Endodermal cell (in vitro differentiated cells): ENCODE measurements around the gene ERC1. TPM values are rescaled to one million over a fixed set of nuclear protein-coding genes. Genes with fewer than 3 reads are reported as not detected.

Experiments
- DNase-seq: peaks from one replicate; pipeline ENCODE4 v3.0.0-alpha.2; 2017
- H3K27ac ChIP-seq: 2 replicates; pipeline ENCODE4 v1.5.1; 2013; ENCODE audit warnings: mild to moderate bottlenecking, low read depth, low read length, moderate library complexity
- H3K27me3 ChIP-seq: 2 replicates; pipeline ENCODE4 v1.6.1; 2013; ENCODE audit warnings: mild to moderate bottlenecking, low read length, moderate library complexity; ENCODE audit not compliant: insufficient read depth, control insufficient read depth, poor library complexity, severe bottlenecking
- H3K36me3 ChIP-seq: 2 replicates; pipeline ENCODE4 v1.7.0; 2013; ENCODE audit warnings: mild to moderate bottlenecking, low read length, moderate library complexity; ENCODE audit not compliant: control insufficient read depth, insufficient read depth
- H3K4me1 ChIP-seq: one replicate; pipeline ENCODE4 v1.7.0; 2013; ENCODE audit warnings: low read length; ENCODE audit not compliant: control insufficient read depth, insufficient read depth
- H3K4me3 ChIP-seq: 2 replicates; pipeline ENCODE4 v1.5.1; 2013; ENCODE audit warnings: mild to moderate bottlenecking, low read length, moderate library complexity
- H3K9ac ChIP-seq: 2 replicates; pipeline ENCODE4 v1.6.1; 2013; ENCODE audit warnings: mild to moderate bottlenecking, low read length, moderate library complexity; ENCODE audit not compliant: poor library complexity, severe bottlenecking; ENCODE audit errors: extremely low read depth
- H3K9me3 ChIP-seq: 2 replicates; pipeline ENCODE4 v1.6.1; 2013; ENCODE audit warnings: mild to moderate bottlenecking, low read length, moderate library complexity; ENCODE audit not compliant: control insufficient read depth
- H3K27ac Mint-ChIP-seq: 2 replicates; pipeline ENCODE4 v1.8.0; 2020; ENCODE audit warnings: mixed read lengths
- H3K27me3 Mint-ChIP-seq: 2 replicates; pipeline ENCODE4 v1.8.0; 2021; ENCODE audit warnings: mild to moderate bottlenecking, mixed read lengths; ENCODE audit not compliant: insufficient read depth
- H3K36me3 Mint-ChIP-seq: 2 replicates; pipeline ENCODE4 v1.8.0; 2020; ENCODE audit warnings: low read depth, mixed read lengths
- H3K4me1 Mint-ChIP-seq: 2 replicates; pipeline ENCODE4 v1.8.0; 2020; ENCODE audit warnings: mixed read lengths
- H3K4me3 Mint-ChIP-seq: 2 replicates; pipeline ENCODE4 v1.8.0; 2020; ENCODE audit warnings: mild to moderate bottlenecking, moderate library complexity, mixed read lengths
- H3K9me3 Mint-ChIP-seq: 2 replicates; pipeline ENCODE4 v1.8.0; 2020; ENCODE audit warnings: mild to moderate bottlenecking, mixed read lengths
- CTCF ChIP-seq: fragments of 200-600 bp; sonication (generic); conservative IDR thresholded peaks from 2 replicates; pipeline ENCODE4 v1.5.0; 2021; ENCODE audit warnings: antibody characterized with exemption, mild to moderate bottlenecking
- WGBS, 2 experiments: methylation state at CpG; one replicate each; pipeline versions ENCODE4 v1.1.5 to v1.1.7; 2013; ENCODE audit warnings: missing lambda C conversion rate in 2 of 2, mixed read lengths in 1 of 2; ENCODE audit not compliant: insufficient coverage in 1 of 2, insufficient read length in 1 of 2; 5-methylcytosine and 5-hydroxymethylcytosine counted together
- total RNA-seq, 2 donors: library from RNA; stranded (reverse); fragmentation: NEBNext Ultra II Directional in 1 of 2; extraction: Animal tissue kit (Norgen Biotek cat#: 25700) in 1 of 2; gene quantifications; 2 replicates in 1 of 2; 3 replicates in 1 of 2; pipeline ENCODE4 v1.2.1, GENCODE V29; 2021

Gene ERC1
- total RNA-seq, 2 donors from 2014 or later, result 60.6 to 159 TPM

- H3K27ac Mint-ChIP-seq, result peak overlapping the region; percentile 60
- H3K4me3 Mint-ChIP-seq, result no peak overlapping the region
- no peak overlapping the region for H3K4me3 ChIP-seq
- peaks cover 15% of the 10 kb centered on the region for H3K27me3 Mint-ChIP-seq
- no peaks in the 10 kb centered on the region for H3K36me3 ChIP-seq
- WGBS, 2 experiments, result 93 to 94% methylated on average over 2 to 7 of the region's 8 CpGs
- H3K36me3 Mint-ChIP-seq, result no peaks in the 10 kb centered on the region
- no peak overlapping the region for H3K27ac ChIP-seq
- H3K9ac ChIP-seq, result no peak overlapping the region
- H3K9me3 ChIP-seq, result peaks cover 12% of the 10 kb centered on the region
- TF ChIP-seq CTCF, result no peak
- H3K4me1 ChIP-seq, result peaks cover 9% of the 10 kb centered on the region
- H3K9me3 Mint-ChIP-seq, result peaks cover 25% of the 10 kb centered on the region
- H3K27me3 ChIP-seq, result no peaks in the 10 kb centered on the region
- DNase-seq, result no peak
- H3K4me1 Mint-ChIP-seq, result peaks cover 16% of the 10 kb centered on the region
These were observed 526.9 kb downstream of the ERC1 start for GRCh38 chr12:1517734-1518525.

GRCh38 chr12:1518591-1519516, 527.8 kb downstream of the ERC1 start:
- Histone ChIP-seq H3K9me3 (peaks cover 12% of the 10 kb centered on the region), H3K4me3 (no peak overlapping the region), H3K27me3 (no peaks in the 10 kb centered on the region), H3K4me1 (peaks cover 16% of the 10 kb centered on the region), H3K27ac (no peak overlapping the region), H3K36me3 (no peaks in the 10 kb centered on the region), H3K9ac (no peak overlapping the region)
- H3K4me3 Mint-ChIP-seq, result no peak overlapping the region
- DNase-seq, result peak; percentile 70
- peaks cover 25% of the 10 kb centered on the region for H3K4me1 Mint-ChIP-seq
- peaks cover 17% of the 10 kb centered on the region for H3K27me3 Mint-ChIP-seq
- no peak for TF ChIP-seq CTCF
- no peaks in the 10 kb centered on the region for H3K36me3 Mint-ChIP-seq
- WGBS, 2 experiments, result 85 to 87% methylated on average over 21 to 29 of the region's 29 CpGs
- H3K27ac Mint-ChIP-seq, result peak overlapping the region; percentile 60
- H3K9me3 Mint-ChIP-seq, result peaks cover 21% of the 10 kb centered on the region

- H3K9ac ChIP-seq, result no peak overlapping the region
- Mint-ChIP-seq H3K4me3 (no peak overlapping the region), H3K4me1 (peaks cover 28% of the 10 kb centered on the region), H3K36me3 (no peaks in the 10 kb centered on the region), H3K27ac (no peak overlapping the region), H3K27me3 (peaks cover 24% of the 10 kb centered on the region), H3K9me3 (peaks cover 15% of the 10 kb centered on the region)
- no peak overlapping the region for H3K4me3 ChIP-seq
- peak; percentile 49 for DNase-seq
- WGBS, 2 experiments, result 85 to 100% methylated on average over 3 to 5 of the region's 5 CpGs
- no peak overlapping the region for H3K27ac ChIP-seq
- no peaks in the 10 kb centered on the region for H3K36me3 ChIP-seq
- no peak for TF ChIP-seq CTCF
- H3K27me3 ChIP-seq, result no peaks in the 10 kb centered on the region
- peaks cover 16% of the 10 kb centered on the region for H3K4me1 ChIP-seq
- peaks cover 10% of the 10 kb centered on the region for H3K9me3 ChIP-seq
These were observed 528.6 kb downstream of the ERC1 start for GRCh38 chr12:1519642-1520041.
